T-helper 22 cell (primary cell): Measurements from ENCODE around the gene ENG.
"Not testable (repeated sequence)": the region's sequence is repeated elsewhere in the genome, so short reads cannot be mapped to it uniquely, and the experiment has no call there.

Experiments
- DNase-seq: peaks from one replicate; pipeline ENCODE4 v3.0.0-alpha.2; 2020; ENCODE audit warnings: low read depth

The ENG gene

DNA sequence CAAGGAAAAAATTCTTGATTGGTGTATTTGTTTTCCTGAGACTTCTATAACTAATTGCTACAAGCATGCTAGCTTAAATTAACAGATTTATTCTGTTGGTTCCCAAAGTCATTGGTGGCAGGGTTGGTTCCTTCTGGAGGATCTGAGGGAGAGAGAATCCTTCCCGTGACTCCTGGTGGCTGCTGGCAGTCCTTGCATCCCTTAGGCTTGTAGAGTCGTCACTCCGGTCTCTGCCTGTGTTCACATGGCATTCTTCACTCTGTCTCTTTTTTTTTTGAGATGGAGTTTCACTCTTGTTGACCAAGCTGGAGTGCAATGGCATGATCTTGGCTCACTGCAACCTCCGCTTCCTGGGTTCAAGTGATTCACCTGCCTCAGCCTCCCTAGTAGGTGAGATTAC lies 63.4 kb downstream of the ENG start:
- no peak for DNase-seq

DNA sequence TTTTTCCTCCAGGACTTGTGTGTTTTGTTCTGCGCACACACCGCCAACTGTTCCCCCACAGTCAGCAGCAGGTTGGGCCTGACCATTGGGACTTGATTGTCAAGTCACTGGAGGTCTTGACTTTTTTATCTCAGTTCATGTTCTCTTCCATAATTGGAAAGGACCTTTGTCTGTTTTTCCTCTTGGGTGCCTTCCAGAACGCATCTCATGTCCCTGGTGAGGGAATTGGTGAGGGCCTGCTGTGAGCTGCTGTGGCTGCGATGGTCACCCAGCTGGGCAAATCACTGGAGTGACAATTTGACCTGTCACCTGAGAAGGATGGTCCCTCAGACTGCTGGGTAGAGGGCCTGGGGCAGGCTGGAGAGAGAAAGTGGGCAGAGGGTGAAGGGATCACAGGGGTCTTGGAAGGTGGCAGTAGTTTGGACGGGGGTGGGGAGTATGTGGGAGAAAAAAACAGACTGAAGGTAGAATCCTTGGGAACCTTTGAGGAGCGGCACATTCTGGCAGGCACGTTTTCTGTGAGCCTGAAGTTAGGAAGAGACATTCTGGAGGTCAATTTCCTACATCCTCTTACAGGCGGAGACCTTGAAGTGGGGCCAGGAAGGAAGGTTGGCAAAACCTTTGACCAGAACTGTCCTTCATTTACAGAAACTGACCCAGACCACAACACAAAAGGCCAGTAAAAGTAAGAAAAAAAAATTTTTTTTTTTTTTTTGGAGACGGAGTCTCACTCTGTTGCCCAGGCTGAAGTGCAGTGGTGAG lies 64.2 kb downstream of the ENG start:
- no peak for DNase-seq

DNA sequence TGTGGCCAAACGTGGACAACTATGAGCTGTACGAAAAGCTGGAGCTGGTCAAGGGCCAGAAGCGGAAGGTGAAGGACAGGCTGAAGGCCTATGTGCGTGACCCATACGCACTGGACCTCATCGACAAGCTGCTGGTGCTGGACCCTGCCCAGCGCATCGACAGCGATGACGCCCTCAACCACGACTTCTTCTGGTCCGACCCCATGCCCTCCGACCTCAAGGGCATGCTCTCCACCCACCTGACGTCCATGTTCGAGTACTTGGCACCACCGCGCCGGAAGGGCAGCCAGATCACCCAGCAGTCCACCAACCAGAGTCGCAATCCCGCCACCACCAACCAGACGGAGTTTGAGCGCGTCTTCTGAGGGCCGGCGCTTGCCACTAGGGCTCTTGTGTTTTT lies 65.3 kb downstream of the ENG start:
- no peak for DNase-seq

DNA sequence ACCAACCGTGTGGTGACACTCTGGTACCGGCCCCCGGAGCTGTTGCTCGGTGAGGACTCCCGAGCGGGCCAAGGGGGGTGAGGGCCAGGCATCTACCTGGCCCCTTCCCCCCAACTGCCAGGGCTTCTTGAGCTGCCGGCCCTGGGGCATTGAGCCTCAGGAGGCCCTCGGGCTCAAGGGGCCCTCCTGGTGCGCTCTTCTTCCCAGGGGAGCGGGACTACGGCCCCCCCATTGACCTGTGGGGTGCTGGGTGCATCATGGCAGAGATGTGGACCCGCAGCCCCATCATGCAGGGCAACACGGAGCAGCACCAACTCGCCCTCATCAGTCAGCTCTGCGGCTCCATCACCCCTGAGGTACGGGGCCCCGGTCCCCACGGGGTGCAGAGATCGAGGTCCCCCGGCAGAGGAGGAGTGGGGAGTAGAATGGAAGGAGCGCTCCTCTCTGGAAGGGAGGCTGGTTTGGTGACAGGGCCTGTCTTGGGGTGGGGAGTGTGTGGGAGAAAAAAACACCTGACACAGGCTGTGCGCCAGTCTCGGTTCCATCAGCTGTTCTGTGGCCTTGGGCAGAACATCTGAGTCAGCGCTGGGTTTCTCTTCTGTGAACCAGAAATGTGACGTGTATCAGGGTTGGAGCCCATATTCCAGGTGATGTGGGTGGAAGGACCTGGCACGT lies 66.0 kb downstream of the ENG start:
- no peak for DNase-seq

DNA sequence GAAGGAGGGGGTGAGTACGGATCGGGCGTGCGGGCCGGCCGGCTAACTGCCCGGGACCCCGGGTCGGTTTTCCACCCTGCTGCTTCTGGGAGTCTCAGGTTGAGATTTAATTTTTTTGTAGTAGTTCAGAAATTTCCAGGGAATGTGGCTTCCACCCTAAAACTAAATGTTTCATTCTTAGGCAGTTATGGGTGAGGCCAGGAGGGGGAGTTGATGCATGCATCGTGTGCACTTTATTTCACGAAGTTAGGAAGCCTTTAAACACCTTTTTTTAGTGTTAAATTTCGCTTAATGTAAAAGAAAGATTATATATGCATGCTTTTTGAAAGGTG lies 67.7 kb downstream of the ENG start:
- DNase-seq, result no peak

DNA sequence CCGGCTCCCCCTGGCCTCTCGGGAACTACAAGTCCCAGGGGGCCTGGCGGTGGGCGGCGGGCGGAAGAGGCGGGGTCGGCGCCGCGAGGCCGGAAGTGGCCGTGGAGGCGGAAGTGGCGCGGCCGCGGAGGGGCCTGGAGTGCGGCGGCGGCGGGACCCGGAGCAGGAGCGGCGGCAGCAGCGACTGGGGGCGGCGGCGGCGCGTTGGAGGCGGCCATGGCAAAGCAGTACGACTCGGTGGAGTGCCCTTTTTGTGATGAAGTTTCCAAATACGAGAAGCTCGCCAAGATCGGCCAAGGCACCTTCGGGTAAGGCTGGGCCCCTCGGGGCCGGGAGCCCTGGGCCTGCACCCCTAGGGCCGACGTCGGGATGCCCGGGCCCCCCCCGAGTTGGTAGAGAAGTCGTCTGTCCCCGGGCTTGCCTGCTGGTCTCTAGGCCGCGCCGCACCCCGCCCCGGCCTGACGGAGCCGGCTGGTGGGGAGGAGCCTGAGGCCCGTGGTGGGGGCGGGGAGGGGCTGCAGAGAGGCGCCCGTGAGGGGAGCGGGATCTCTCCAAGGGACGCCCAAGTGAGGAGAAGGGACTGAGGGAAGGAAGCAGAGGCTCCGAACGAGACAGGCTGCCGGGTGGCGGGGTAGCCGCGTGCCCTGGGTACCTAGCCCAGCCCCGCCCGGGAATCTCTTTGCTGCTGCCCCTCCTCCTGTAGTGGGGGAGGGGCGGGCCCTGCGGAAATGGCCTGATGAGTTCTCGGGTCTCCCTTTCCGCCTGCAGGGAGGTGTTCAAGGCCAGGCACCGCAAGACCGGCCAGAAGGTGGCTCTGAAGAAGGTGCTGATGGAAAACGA lies 68.3 kb downstream of the ENG start, which contains the start of gene CDK9:
Gene CDK9, plus strand, starts transcription at position 102 of the 840 bp plus-strand sequence. Its CDS starts 115 bp downstream, at position 217.
- DNase-seq, result peak; percentile 84

DNA sequence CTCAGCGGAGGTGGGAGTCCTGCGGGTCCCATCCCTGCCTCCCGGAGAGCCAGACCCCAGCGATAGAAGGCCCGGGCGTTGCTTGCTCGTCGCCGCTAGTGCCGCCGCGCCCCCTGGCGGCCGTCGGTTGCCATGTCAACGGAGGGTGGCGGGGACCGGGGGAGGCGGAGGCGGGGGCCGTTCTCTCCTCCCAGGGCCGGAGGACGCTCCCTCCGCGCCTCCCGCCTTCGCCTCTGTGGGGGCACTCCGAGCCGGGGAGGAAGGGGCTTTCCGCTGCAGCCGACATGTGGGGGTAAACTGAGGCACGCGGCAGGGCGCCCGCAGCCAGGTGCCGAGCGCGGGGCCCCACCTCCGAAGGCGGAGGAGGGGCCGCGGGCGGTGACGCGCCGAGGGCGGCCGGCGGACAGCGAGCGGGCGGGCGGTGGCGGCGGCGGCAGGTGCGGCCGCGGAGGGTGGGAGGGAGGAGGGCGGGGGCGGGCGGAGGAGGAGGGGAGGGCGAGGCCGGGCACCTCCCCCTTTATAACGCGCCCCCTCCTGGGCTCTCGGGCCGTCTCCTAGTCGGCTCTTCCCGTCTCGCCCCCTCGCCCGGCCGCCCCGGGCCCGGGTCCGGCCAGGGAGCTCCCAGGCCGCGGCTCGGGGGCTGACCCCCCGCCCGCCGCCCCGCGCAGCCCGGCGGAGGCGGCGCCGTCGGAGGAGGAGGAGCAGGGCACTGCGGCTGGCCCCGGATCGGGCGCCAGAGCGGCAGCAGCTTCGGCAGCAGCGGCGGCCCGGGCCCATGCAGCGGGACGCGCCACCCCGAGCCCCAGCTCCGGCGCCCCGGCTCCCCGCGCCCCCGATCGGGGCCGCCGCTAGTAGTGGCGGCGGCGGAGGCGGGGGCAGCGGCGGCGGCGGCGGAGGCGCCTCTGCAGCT lies 69.2 kb downstream of the ENG start:
- DNase-seq, result peak; percentile 77

DNA sequence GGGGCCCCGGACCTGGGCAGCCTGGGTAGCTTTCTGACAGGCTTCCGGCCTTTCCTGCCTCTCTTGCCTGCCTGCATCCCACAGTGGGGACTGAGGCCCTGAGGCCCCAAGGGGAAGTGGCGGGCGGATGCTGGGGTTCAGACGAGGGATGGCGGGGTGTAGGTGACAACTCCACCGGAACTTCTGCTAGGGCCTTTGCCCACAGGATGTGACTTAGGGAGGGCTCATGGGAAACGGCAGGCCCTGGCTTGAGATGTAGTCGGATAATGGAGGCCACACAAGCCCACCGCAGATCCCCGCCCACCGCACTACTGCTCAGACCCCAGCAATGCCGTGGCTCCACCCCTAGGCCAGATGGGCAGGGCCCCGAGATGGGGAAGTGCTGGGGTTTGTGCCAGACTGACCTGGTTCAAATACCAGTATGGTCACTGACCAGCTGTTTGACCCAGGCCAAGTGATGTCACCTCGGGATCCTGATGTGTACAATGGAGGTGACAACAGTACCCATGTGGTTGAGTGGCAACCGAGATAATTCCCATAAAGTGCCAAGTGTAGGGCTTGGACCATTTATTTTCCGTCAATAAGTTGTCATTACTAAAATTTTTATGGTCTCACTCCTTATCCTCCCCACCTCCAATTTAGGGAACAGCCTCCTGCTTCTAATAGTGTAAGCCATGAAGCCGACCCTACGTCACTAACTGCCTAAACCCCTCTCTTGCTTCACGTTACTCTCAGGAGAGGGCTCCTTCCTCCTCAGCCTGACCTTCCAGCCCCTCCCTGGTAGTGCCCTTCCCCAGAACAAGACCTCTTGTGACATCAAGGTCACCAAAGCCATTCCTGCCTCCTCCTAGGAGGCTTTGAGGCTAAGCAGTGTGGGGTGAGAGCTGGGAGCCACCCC lies 71.1 kb downstream of the ENG start:
- peak; percentile 73 for DNase-seq

DNA sequence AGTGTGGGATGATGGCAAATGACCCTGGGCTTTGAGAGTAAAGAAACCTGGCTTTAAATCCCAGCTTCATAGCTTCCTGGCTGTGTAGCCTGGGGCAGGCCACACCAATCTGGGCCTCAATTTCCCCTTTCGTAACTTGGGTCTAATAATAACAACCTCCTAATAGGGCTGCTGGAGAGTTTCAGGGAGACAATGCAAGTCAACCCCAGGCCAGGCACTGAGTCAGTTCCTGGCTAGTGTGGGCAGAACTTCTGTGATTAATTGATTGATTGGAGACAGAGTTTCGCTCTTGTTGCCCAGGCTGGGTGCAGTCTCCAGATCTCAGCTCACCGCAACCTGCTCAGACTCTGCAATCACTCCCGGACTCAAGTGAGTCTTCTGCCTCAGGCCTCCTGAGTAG lies 72.7 kb downstream of the ENG start:
- DNase-seq, result no peak

DNA sequence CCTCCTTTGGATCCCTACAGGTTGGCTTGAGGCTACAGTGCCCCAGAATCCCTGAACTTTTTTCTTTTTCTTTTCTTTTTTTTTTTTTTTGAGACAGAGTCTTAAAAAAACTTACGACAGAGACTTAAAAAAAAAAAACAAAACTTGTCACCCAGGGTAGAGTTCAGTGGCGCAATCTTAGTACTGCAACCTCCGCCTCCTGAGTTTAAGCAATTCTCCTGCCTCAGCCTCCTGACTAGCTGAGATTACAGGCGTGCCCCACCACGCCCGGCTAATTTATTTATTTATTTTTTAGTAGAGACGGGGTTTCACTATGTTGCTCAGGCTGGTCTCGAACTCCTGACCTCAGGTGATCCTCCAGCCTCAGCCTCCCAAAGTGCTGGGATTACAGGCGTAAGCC lies 73.5 kb downstream of the ENG start:
- not testable (repeated sequence) for DNase-seq

DNA sequence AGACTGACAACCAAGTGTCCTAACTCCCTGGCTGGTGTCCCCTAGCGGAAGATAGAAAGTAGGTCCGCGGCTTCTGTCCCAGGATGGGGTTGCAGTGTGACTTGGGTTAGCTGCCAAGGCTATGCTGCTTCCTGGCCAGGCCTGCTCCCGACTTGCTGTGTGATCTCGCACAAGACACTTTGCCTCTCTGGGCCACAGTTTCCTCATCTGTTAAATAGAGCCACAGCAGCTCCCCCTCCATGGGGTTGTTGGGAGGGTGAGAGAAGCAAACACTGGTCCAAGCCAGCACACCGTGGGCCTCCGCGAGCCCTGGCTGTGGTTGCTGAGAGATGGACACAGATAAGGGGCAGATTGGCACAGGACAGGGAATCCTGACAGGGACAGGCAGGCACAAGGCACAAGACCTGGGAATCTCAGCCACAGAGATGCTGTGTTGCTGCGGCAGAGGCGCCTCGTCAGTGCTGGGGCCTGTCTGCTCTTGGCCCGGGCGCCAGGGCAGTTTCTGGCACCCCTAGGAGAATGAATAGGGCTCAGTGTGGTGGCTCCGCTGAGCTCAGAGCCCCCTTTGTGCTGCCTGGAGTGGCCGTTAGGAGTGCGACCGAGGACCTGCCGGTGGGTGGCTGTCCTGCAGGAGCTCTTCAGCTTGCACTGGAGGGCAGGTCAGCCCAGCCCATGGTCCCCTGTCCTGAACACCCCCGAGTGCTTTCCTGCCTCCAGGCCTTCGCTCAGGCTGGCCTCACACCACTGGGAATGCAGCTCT lies 74.2 kb downstream of the ENG start:
- DNase-seq, result no peak

DNA sequence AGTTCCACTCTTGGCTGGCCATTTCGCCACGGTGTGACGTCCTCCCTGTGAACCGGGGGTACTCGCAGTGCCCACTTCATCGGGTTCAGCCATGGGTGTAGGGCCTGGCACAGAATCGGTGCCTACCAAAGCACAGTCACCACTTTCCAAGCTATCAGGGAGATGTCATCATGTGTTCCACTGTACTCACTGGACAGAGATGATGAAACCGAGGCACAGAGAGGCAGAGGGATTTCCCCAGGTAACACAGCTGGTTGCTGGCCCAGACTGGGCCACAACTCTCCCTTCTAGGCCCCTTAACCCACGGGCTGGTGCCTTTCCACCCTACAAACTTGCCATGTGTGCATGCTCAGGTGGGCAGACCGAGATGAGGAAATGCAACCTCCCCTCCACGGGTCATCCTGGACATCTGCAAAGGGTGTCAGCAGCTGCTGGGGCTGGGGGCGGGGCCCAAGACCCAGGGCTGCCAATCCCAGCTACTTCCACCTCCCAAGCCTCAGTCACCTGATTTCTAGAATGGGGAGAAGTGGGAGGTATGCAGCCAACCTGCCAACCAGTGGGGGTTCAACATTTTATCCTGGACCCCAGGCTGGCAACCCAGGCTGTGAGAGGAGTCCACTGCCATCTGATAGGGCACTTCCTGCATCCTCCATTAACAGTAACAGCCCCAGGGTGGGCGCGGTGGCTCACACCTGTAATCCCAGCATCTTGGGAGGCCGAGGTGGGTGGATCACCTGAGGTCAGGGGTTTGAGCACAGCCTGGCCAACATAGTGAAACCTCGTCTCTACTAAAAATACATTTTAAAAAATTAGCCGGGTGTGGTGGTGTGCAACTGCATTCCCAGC lies 75.1 kb downstream of the ENG start:
- peak; percentile 46 for DNase-seq

DNA sequence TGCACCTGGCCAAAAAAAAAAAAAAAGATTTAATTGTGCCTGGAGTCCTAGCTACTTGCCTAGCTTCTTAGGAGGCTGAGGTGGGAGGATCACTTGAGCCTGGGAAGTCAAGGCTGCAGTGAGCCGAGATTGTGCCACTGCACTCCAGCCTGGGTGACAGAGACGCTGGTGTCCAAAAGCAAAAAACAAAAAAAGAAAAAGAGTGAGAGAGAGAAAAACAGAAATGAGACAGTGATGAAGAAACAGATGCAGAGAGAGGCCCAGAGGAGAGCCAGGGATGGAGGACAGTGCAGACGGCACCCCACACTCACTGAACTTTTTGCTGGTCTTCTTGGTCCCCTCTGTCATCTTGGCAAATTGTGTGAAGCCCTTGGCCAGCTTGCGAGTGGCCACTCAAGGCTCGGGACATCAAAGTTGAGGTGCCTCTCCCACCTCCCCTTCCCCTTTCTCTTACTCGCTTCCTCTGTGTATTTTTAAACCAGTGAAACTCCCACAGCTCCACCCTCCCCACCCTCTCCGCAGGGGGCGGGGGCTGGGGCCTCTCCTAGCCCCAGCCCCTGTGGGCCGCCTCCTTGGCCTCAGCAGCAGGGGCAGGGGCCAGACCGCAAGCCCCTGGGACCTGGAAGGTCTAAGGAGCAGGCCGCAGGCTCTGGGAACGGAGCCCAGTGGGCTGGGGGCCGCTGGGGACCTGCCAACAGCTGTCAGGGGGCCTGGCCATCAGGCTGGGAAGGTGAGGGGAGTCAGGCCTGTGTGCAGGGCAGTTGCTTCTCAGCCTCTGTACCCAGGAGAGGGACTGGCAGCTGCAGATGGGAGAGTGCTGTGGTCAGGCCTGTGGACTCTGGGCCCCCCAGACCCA lies 76.0 kb downstream of the ENG start, which contains the start of gene SH2D3C:
Gene SH2D3C, minus strand, starts transcription at position 387 of the 856 bp plus-strand sequence. Its CDS starts 39 bp downstream, at position 348.
- DNase-seq, result no peak

DNA sequence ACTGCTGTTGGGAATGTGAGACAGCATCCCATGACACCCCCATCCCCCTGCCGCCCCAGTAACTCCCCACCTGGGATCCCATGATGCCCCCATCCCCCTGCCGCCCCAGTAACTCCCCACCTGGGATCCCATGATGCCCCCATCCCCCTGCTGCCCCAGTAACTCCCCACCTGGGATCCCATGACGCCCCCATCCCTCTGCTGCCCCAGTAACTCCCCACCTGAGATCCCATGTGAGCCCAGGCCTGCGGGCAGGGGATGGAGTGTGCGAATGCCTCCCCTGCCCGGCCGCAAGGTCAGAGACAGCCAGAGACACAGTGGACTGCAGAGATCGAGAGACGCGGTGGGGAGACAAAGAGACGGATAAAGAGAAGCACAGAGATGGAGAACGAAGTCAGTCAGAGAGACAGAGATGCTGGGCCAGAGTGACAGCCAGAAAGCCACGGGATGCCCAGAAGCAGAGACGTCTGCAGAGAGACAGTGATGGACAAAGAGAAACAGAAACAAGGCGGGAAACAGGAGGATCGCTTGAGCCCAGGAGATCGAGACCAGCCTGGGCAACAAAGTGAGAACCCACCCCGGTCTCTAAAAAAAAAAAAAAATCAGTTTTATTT lies 77.0 kb downstream of the ENG start:
- no peak for DNase-seq

DNA sequence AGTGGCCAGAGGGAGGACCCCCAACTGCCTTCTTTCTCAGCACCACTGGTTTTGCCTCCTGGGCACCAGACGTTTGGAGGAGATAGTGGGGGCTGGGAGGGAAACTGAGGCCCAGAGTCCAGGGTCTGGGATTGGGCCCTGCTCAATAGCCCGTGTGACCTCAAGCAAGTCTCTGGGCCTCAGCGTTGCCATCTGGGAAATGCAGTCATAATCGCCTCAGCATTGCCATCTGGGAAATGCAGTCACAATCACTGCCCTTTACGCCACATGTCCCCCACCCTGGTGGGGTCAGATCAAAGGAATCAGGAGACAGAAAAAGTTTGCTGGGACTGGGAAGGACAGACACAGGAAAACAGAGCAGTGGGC lies 77.6 kb downstream of the ENG start:
- DNase-seq, result no peak

DNA sequence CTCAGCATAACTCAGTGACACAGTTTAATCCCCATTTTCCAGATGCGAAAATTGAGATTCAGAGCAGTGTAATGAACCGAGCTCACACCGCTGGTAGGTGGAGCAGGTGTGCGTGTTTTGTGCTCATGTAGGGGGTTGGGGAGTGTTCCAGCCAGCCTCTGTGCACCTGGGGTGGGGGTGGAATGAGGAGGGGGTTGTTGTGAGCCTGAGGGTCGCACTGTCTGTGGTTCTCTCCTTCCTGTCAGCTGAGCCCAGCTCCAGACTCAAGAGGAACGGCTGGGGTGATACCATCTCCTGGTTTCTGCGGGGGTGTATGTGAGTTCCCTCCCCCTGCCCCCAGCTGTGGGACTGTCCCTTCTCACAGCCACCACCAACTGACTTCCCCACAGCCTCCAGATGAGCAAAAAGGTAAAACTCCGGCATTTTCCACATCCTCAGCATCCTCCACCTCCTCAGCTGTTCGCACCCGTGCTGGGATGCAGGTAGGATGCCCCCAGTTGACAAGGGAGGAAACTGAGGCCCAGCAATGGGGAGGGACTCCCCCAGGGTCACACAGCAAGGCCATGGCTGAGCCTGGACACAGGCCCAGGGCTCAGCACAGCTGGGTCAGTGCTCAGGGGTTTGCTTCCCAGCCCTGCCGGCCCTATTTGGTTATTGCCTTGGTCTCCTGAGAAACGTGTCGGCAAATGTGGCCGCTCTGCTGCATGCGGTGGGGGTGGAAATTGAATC lies 78.1 kb downstream of the ENG start:
- peak; percentile 61 for DNase-seq

DNA sequence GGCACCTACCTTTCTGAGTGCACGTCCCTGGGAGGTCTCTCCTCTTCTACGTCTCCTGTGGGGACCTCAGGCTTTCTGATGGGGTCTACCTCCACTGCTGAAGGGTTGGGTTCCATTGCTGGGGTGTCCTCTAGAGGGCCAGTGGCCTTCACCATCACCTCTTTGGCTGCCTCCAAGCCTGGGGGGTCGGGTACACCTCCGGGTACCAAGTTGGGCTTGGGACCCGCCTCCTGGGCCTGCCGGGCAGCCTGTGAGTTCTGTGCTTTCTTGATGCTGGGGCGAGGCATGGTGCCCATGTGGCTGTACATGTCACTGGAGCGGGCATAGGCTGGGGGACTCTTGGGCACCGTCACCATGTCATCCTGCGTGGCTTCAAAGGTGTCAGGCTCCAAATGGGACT lies 80.5 kb downstream of the ENG start:
- no peak for DNase-seq
